H1 (cell line): ENCODE results near the gene RGS2. TPM values are rescaled to one million over a fixed set of nuclear protein-coding genes. Genes with fewer than 3 reads are reported as not detected.

Source experiments
- BCL11A ChIP-seq, 2 experiments: IDR thresholded peaks; one replicate each; pipeline ENCODE4 v1.6.1; 2011; ENCODE audit warnings: low read depth in 2 of 2, low read length in 2 of 2, mild to moderate bottlenecking in 2 of 2
- CTBP2 ChIP-seq: IDR thresholded peaks from 2 replicates; pipeline ENCODE4 v1.7.0; 2011; ENCODE audit warnings: borderline replicate concordance, mild to moderate bottlenecking, moderate library complexity, mixed read lengths, low read length; ENCODE audit not compliant: insufficient read depth, insufficient read length
- FOSL1 ChIP-seq: IDR thresholded peaks from 2 replicates; pipeline ENCODE4 v1.6.1; 2011; ENCODE audit warnings: mild to moderate bottlenecking, low read depth, low read length, moderate library complexity; ENCODE audit not compliant: insufficient read depth
- JUN ChIP-seq: IDR thresholded peaks from 2 replicates; pipeline ENCODE4 v1.6.1; 2011; ENCODE audit warnings: low read depth, mild to moderate bottlenecking, improper control_type of control experiment, low read length
- MAFK ChIP-seq: IDR thresholded peaks from 2 replicates; pipeline ENCODE4 v1.6.1; 2012; ENCODE audit warnings: low read depth, mild to moderate bottlenecking, improper control_type of control experiment, low read length
- POU5F1 ChIP-seq: IDR thresholded peaks from 2 replicates; pipeline ENCODE4 v1.6.1; 2011; ENCODE audit warnings: low read depth, mild to moderate bottlenecking, low read length, moderate library complexity
- TCF12 ChIP-seq: IDR thresholded peaks from 2 replicates; pipeline ENCODE4 v1.6.1; 2011; ENCODE audit warnings: low read depth, mild to moderate bottlenecking, low read length
- polyA plus RNA-seq, 7 experiments: library from polyadenylated mRNA; depleted of rRNA in 3 of 7; stranded (reverse) in 5 of 7; unstranded in 2 of 7; fragments of >200 nt in 5 of 7; fragments of 200-250 nt in 2 of 7; gene quantifications; 1 replicate in 5 of 7; 2 replicates in 1 of 7; 4 replicates in 1 of 7; pipeline versions ENCODE4 v1.2.1 to v1.2.3, GENCODE V29; 2011 to 2013; ENCODE audit warnings: missing spikeins in 2 of 7, mixed read lengths in 2 of 7
- total RNA-seq: library from RNA; stranded (reverse); fragmentation: NEBNext Ultra II Directional; extraction: Animal tissue kit (Norgen Biotek cat#: 25700); gene quantifications from 2 replicates; pipeline ENCODE4 v1.2.1, GENCODE V29; 2021

RGS2 gene
- total and polyA plus RNA-seq, 2 of the 8 experiments (the other 6 are each of a cell fraction or from before 2014, with no cell fraction given) = 9.1 to 17.0 TPM

DNA sequence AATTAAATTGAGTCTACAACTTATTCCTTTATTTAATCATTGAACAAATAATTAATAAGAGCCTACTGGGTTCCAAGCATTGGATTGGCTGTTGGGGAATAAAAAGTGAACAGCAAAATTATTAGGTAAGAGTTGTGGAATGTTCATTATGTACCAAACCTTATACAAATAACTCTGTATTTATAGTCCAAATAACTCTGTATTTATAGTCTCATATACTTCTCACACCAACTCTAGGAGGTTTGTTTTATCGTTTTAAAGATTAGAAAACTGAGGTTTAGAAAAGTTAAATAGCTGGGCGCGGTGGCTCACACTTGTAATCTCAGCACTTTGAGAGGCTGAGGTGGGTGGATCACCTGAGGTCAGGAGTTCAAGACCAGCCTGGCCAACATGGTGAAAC is 40.6 kb downstream of the RGS2 start (continued):
- no peak for TF ChIP-seq MAFK
- TF ChIP-seq BCL11A (IDR thresholded peaks at IDR 0.05; ENCODE audit: low read depth in 2 of 2, low read length in 2 of 2) = no peak
- no peak for TF ChIP-seq TCF12
- TF ChIP-seq CTBP2 = no peak
- TF ChIP-seq POU5F1 = no peak
- TF ChIP-seq FOSL1 = no peak
- no peak for TF ChIP-seq JUN
- TF ChIP-seq, all 59 proteins: peak for 0
